Measurements from ENCODE around the gene RITA1.
"Not testable (repeated sequence)": the region's sequence is repeated elsewhere in the genome, so short reads cannot be mapped to it uniquely, and the experiment has no call there.

Gene RITA1

DNA sequence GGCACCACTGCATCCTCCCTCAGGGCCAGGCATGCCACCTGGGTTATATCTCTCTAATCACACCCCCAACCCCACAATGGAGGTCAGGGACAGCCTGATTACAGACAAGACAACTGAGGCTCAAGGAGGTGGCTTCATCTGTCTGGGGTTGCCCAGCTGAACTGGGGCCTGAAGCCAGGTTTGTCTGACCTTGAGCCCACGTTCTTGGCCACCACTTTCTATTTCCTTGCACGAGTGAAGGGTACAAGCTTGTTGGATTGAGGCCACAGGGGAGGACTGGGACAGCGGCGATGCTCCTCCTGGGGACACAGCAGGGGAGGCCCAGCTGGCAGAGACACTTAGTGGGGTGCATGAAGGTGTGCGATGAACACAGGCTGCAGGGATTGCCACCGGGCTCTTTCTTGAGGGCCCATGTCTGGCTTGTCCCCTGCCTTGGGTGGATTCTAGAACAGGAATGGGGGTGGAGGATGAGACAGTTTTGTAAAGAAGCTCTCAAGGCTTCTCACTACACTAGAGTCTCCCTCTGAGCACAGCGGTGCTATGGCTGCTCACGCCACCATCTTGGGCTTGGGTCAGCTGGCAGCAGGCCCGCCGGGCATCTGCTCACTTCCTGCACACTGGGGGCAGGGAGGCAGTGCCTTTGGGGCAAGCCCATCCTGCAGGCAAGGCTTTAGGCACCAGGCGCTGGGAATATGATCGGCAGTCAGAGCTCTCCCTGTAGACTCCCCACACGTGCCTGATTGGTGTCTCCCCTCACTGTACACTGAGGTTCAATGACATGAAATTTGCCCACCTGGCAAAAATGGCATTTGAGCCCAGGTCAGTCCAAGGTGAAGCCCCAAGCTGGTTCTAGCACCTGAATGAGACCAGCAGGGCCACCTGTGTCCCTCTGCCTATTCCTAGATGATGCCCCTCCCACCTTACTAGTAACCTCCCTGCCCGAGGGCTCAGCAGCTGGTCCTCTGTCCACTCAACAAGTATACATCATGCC, 16.0 kb downstream of the RITA1 start:
- no peak for FAIRE-seq
- no peak for DNase-seq (ENCODE audit: low spot score)

DNA sequence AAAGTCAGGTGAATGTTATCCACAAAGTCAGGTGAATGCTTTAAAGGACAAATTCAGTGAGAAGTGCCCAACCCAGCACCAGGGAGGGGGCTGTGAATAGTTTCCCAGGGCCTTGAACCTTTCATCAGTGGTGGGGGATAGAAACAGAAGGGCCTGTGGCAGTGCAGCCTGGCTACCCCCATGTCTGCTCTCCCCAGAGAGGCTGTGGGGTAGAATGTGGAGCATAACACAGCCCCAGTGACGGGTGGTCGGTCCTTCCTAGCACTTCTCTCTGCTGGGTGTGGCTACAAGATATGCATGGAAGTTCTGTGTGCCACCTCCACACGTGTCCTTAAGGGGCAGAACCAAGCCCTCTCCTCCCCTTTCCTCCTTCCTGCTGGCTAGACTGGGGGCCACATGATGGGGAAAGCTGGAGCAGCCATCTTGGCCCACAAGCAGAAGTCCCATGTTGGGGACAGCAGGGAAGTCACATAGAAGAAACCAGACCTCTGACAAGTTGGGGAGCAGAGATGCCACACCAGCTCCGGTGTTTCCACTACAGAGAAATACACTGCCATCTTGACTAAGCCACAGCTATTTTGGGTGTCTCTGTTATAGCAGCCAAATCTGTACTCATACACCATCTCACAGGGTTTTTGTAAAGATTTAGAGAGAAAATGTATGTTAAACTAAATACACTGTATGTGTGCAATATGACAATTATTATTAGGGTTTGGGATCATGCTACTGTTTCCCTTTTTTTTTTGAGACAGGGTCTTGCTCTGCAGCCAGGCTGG, 17.0 kb downstream of the RITA1 start:
- no peak for DNase-seq (ENCODE audit: low spot score)
- no peak for FAIRE-seq

GRCh38 chr12:113203852-113204760, 18.6 kb downstream of the RITA1 start:
- DNase-seq (ENCODE audit: low spot score) (no peak), FAIRE-seq (no peak)

- FAIRE-seq, result no peak
- DNase-seq (ENCODE audit: low spot score), result no peak
These were observed 19.3 kb downstream of the RITA1 start for GRCh38 chr12:113204804-113205203.

DNA sequence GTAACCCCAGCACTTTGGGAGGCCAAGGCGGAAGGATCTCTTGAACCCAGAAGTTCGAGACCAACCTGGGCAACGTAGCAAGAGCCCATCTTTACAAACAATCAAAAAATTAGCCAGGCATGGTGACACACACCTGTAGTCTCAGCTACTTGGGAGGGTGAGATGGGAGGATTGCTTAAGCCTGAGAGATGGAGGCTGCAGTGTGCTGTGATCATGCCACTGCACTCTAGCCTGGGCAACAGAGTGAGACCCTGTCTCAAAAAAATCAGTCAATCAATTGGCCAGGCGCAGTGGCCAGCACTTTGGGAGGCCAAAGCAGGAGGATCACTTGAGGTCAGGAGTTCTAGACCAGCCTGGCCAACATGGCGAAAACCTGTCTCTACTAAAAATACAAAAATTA, 21.3 kb downstream of the RITA1 start:
- not testable (repeated sequence) for DNase-seq (ENCODE audit: low spot score); FAIRE-seq

GRCh38 chr12:113207613-113208040, 22.1 kb downstream of the RITA1 start:
- FAIRE-seq (no peak), DNase-seq (ENCODE audit: low spot score) (no peak)

DNA sequence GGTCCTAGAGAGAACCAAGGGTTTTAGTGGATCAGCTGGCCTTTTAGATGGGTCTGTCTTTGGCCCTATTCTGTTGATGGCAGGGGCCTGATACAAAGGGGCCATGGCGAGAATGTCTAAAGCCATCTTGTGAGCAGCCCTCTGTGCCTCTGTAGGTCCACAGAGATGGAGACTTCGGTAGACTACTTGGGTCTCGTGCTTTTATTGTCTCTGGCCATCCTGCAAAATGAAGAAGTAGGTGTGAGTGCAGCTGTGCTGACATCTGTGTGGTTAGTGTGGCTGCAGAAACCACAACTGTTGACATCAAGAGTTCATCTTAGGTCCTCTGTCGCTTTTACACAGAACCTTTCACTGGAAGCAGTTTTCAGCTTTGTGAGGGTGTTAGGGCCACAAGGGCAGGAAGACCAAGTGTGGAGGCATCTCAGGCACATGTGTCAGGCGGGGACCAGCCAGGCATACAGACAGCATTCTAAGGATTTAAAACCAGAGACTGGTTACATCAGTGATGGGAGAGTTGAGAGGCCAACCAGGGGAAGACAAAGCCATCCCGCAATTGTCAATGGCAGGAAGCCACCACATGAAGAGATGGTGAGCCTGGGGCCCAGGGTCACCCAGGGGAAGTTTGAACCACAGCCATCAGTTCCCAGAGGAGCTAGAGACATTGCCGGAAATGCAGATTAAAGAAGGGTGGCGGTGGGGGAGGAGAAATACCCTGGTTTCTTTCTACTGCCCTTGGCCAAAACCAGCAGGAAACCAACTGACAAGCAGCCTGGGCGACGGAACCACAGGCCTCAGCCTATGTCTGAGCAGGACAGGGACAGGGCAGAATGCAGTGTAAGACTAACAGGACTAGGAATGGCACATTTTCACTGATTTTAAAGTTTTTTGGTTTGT, 22.8 kb downstream of the RITA1 start:
- DNase-seq (ENCODE audit: low spot score) (no peak), FAIRE-seq (no peak)

- no peak for FAIRE-seq
- DNase-seq (ENCODE audit: low spot score), result no peak
These were observed 25.6 kb downstream of the RITA1 start for GRCh38 chr12:113211160-113211559.

DNA sequence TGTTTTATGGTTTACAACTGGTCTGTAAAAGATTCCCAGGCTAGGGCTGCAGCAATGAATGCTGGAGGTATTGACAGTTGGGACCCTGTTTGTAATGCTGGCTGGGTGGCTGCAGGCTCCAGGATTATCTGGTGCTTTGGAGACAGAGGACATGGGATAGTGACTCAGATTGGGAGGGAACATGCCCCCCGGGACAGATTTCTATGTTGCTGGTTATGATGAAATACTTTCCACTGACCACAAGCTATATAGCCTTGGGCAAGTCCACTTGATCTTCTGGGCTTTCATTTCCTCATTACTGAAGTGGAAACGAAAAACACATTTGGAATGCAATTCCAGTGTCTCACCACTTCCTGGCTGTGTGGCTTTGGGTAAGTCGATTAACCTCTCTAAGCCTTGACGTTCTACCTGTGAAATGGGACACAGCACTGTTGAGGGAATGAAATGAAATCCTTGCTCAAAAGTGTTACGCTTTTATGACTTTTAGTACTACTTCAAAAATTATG, 29.4 kb downstream of the RITA1 start:
- DNase-seq (ENCODE audit: low spot score) (peak; percentile 75), FAIRE-seq (no peak)

GRCh38 chr12:113216027-113216426, 30.5 kb downstream of the RITA1 start:
- DNase-seq (ENCODE audit: low spot score) (no peak), FAIRE-seq (no peak)

DNA sequence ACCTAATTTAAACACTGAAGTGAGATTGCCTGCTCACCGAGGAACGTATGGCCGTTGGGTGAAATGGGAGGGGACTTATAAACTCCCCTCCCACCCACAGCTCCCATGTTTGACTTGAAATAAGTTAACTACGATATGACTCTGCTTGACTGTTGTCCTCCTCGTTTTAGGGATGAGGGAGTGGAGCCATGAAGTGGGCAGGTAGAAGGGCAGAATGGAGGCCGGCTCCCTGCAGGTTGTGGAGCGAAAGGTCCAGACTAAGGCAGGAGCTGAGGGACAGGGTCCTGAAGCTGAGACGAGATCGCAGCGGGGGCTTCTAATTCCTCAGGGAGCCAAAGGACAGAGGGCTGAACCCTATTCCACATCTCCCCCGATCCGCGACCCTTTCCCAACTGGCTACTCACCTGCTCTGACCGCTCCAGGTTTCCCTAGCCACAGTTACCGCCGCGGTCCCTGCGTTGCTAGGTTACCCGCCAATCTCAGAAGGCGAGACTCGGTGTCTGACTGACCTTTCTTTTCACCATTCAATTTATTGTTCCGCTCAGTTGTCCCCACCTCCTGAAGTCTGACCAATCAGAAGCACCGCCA, 35.2 kb downstream of the RITA1 start:
- DNase-seq (ENCODE audit: low spot score), result no peak
- FAIRE-seq, result no peak

DNA sequence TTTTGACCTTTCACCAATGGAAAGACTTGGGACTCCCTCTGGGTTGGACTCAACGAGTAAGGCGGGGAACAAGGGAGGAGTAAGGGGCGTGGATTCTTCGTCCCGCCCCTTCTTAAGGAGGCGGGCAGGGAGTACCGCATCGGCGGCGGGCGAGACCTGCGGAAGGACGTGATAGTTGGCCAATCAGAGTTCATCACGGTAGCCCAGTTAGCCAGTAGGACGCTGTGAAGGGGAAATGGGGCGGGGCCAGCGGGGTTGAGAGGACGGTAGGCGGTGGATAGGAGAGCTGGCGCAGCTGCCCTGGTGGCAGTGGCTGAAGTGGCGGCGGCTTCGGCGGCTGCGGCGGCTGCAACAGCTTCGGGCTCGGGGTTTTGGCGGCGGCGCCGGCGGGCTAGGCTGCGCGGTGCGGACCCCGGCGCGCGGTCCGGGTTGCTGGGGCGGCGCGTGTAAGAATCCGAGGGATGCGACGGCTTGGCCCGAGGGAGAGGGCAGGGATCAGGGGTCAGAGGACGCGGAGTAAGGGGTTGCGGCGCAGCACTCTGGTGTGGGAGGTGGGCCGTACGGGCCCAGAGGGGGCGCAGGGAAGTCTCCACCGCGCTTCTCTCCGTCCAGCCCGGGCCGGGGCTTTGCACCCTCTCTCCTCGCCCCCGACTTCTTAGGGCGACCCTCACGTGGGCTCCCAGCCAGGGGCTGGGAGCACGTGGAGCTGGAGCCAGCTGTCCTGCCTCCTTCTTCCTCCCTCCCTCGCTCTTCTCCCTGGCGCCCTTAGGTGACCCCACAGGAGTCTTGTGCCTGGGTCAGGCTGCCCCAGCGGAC, 35.9 kb downstream of the RITA1 start, which contains the start of gene TPCN1:
Gene TPCN1 (plus strand): TSS at position 284 of the 816 bp plus-strand sequence. CDS start 5,389 bp downstream, outside the sequence.
- FAIRE-seq, result no peak
- peak; percentile 98 for DNase-seq (ENCODE audit: low spot score)

- DNase-seq (ENCODE audit: low spot score) (no peak), FAIRE-seq (no peak)
These were observed 36.6 kb downstream of the RITA1 start for GRCh38 chr12:113221997-113222729.

GRCh38 chr12:113222730-113223531, 37.4 kb downstream of the RITA1 start:
- DNase-seq (ENCODE audit: low spot score) (no peak), FAIRE-seq (no peak)

DNA sequence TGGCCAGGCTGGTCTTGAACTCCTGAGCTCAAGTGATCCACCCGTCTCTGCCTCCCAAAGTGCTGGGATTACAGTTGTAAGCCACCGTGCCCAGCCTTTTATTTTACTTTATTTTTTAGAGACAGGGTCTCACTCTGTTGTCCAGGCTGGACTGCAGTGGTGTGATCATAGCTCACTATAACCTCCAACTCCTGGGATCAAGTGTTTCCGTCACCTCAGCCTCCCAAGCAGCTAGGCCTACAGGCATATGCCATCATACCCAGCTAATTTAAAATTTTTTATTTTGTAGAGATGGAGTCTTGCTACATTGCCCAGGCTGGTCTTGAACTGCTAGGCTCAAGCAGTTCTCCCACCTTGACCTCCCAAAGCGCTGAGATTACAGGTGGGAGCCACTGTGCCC, 39.4 kb downstream of the RITA1 start:
- no peak for FAIRE-seq

GRCh38 chr12:113226696-113227568, 41.4 kb downstream of the RITA1 start:
- no peak for DNase-seq (ENCODE audit: low spot score)
- no peak for FAIRE-seq

More for the DNA sequence above, 39.4 kb downstream of the RITA1 start:
- DNase-seq (ENCODE audit: low spot score), result no peak

All from urothelium cell line (cell line).